ENCODE measurements around the gene OPCML. TPM values are rescaled to one million over a fixed set of nuclear protein-coding genes. Genes with fewer than 3 reads are reported as not detected.
A peak's percentile ranks its signal among the peaks of the same experiment; 100 is the strongest.

The OPCML gene
- total RNA-seq, 4 donors from 2014 or later: 0.06 to 0.83 (median 0.24) TPM

GRCh38 chr11:133350045-133350444 is 182.3 kb downstream of the OPCML start:
- H3K4me3 ChIP-seq: no peak overlapping the region
- H3K36me3 ChIP-seq: no peaks in the 10 kb centered on the region
- TF ChIP-seq POLR2AphosphoS5 (IDR thresholded peaks at IDR 0.05): no peak
- TF ChIP-seq EP300 (IDR thresholded peaks at IDR 0.05): no peak
- TF ChIP-seq POLR2A (IDR thresholded peaks at IDR 0.05; ENCODE audit: low read depth): no peak
- TF ChIP-seq CTCF (IDR thresholded peaks at IDR 0.05): no peak
- 60% methylated on average over 3 of the region's 3 CpGs for WGBS
- H3K9me3 ChIP-seq: no peaks in the 10 kb centered on the region
- H3K4me1 ChIP-seq: no peaks in the 10 kb centered on the region
- intact Hi-C loops (cut with DNase I): no loop called here
- peak; percentile 50 for DNase-seq (ENCODE audit: extremely low spot score)
- H3K27me3 ChIP-seq: no peaks in the 10 kb centered on the region
- H3K27ac ChIP-seq (replicated peaks in 1 of 4): no peak overlapping the region

- H3K27ac ChIP-seq (replicated peaks in 1 of 4): no peak overlapping the region
- 67% methylated on average over 4 of the region's 5 CpGs for WGBS
- intact Hi-C loops (cut with DNase I): no loop called here
- TF ChIP-seq POLR2A (IDR thresholded peaks at IDR 0.05; ENCODE audit: low read depth) (no peak), EP300 (IDR thresholded peaks at IDR 0.05) (no peak)
- no peaks in the 10 kb centered on the region for H3K36me3 ChIP-seq
- peaks cover 0 to 3% (median 0%) of the 10 kb centered on the region in 4 donors for H3K27me3 ChIP-seq
- H3K4me3 ChIP-seq: no peak overlapping the region
- no peaks in the 10 kb centered on the region for H3K9me3 ChIP-seq
- H3K4me1 ChIP-seq: no peaks in the 10 kb centered on the region
- DNase-seq (ENCODE audit: extremely low spot score): no peak
These were observed 184.3 kb downstream of the OPCML start for GRCh38 chr11:133347988-133348387.

GRCh38 chr11:133346137-133346536 is 186.2 kb downstream of the OPCML start:
- Histone ChIP-seq H3K36me3 (no peaks in the 10 kb centered on the region), H3K4me3 (no peak overlapping the region), H3K9me3 (no peaks in the 10 kb centered on the region), H3K27me3 (peaks cover 0 to 3% (median 0%) of the 10 kb centered on the region in 4 donors), H3K27ac (replicated peaks in 1 of 4) (no peak overlapping the region), H3K4me1 (no peaks in the 10 kb centered on the region)
- 90% methylated on average over 5 of the region's 5 CpGs for WGBS
- DNase-seq (ENCODE audit: extremely low spot score): peak; percentile 19
- intact Hi-C loops (cut with DNase I): no loop called here
- TF ChIP-seq POLR2A (IDR thresholded peaks at IDR 0.05; ENCODE audit: low read depth): no peak
- TF ChIP-seq CTCF (IDR thresholded peaks at IDR 0.05): no peak
- no peak for TF ChIP-seq POLR2AphosphoS5 (IDR thresholded peaks at IDR 0.05)
- TF ChIP-seq EP300 (IDR thresholded peaks at IDR 0.05): no peak

GRCh38 chr11:133343951-133344350 is 188.3 kb downstream of the OPCML start:
- intact Hi-C loops (cut with DNase I): no loop called here
- no peaks in the 10 kb centered on the region for H3K4me1 ChIP-seq
- H3K9me3 ChIP-seq: no peaks in the 10 kb centered on the region
- no peak overlapping the region for H3K27ac ChIP-seq (replicated peaks in 1 of 4)
- no peak overlapping the region for H3K4me3 ChIP-seq
- peaks cover 0 to 3% (median 0%) of the 10 kb centered on the region in 4 donors for H3K27me3 ChIP-seq
- no peaks in the 10 kb centered on the region for H3K36me3 ChIP-seq
- no peak for TF ChIP-seq POLR2A (IDR thresholded peaks at IDR 0.05; ENCODE audit: low read depth)
- no peak for TF ChIP-seq CTCF (IDR thresholded peaks at IDR 0.05)
- no peak for TF ChIP-seq EP300 (IDR thresholded peaks at IDR 0.05)
- no peak for TF ChIP-seq POLR2AphosphoS5 (IDR thresholded peaks at IDR 0.05)
- 28% methylated on average over 9 of the region's 9 CpGs for WGBS
- DNase-seq (ENCODE audit: extremely low spot score): no peak

- intact Hi-C loops (cut with DNase I): no loop called here
- H3K36me3 ChIP-seq: no peaks in the 10 kb centered on the region
- H3K4me3 ChIP-seq: no peak overlapping the region
- no peak overlapping the region for H3K27ac ChIP-seq (replicated peaks in 1 of 4)
- no peak for TF ChIP-seq CTCF (IDR thresholded peaks at IDR 0.05)
- TF ChIP-seq POLR2A (IDR thresholded peaks at IDR 0.05; ENCODE audit: low read depth): no peak
- no peak for TF ChIP-seq EP300 (IDR thresholded peaks at IDR 0.05)
- no peak for TF ChIP-seq POLR2AphosphoS5 (IDR thresholded peaks at IDR 0.05)
- WGBS: 73% methylated on average over 5 of the region's 5 CpGs
- H3K4me1 ChIP-seq: no peaks in the 10 kb centered on the region
- H3K9me3 ChIP-seq: no peaks in the 10 kb centered on the region
- H3K27me3 ChIP-seq: peaks cover 0 to 9% (median 0%) of the 10 kb centered on the region in 4 donors
- no peak for DNase-seq (ENCODE audit: extremely low spot score)
These were observed 192.7 kb downstream of the OPCML start for GRCh38 chr11:133339495-133340140.

All from esophagus muscularis mucosa (tissue), 4 donors.